ENCODE measurements around the gene ASPSCR1.

Gene ASPSCR1

GRCh38 chr17:82050761-82051641 lies 73.6 kb downstream of the ASPSCR1 start:
- Histone ChIP-seq H3K27ac (ENCODE audit: low read depth, low read length) (no peak overlapping the region), H3K36me3 (ENCODE audit: low read length) (no peaks in the 10 kb centered on the region), H3F3A (ENCODE audit: insufficient read depth) (no peaks in the 10 kb centered on the region), H3K4me2 (ENCODE audit: low read depth, low read length, poor library complexity, severe bottlenecking) (peak overlapping the region; percentile 53), H3K9me3 (ENCODE audit: insufficient read depth, low read length) (no peaks in the 10 kb centered on the region), H3K9ac (ENCODE audit: low read length) (peak overlapping the region; percentile 55), H3K79me2 (ENCODE audit: insufficient read depth, low read length) (peaks cover 10% of the 10 kb centered on the region), H3K4me3 (ENCODE audit: insufficient read depth, low read length, poor library complexity, severe bottlenecking) (peak overlapping the region; percentile 47), H2AFZ (ENCODE audit: low read depth, low read length, severe bottlenecking) (no peak overlapping the region), H4K20me1 (ENCODE audit: low read depth, low read length) (no peaks in the 10 kb centered on the region), H3K27me3 (ENCODE audit: low read length) (no peaks in the 10 kb centered on the region), H3K9me2 (replicated peaks; ENCODE audit: insufficient read depth, low read length) (no peaks in the 10 kb centered on the region)
- TF ChIP-seq, protein P1, sequence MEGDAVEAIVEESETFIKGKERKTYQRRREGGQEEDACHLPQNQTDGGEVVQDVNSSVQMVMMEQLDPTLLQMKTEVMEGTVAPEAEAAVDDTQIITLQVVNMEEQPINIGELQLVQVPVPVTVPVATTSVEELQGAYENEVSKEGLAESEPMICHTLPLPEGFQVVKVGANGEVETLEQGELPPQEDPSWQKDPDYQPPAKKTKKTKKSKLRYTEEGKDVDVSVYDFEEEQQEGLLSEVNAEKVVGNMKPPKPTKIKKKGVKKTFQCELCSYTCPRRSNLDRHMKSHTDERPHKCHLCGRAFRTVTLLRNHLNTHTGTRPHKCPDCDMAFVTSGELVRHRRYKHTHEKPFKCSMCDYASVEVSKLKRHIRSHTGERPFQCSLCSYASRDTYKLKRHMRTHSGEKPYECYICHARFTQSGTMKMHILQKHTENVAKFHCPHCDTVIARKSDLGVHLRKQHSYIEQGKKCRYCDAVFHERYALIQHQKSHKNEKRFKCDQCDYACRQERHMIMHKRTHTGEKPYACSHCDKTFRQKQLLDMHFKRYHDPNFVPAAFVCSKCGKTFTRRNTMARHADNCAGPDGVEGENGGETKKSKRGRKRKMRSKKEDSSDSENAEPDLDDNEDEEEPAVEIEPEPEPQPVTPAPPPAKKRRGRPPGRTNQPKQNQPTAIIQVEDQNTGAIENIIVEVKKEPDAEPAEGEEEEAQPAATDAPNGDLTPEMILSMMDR (IDR thresholded peaks at IDR 0.05; ENCODE audit: insufficient read depth, low read length, poor library complexity, severe bottlenecking): no peak
- TF ChIP-seq EZH2phosphoT487 (conservative IDR thresholded peaks at IDR 0.05; ENCODE audit: low read length): no peak

GRCh38 chr17:82051776-82052637 lies 74.6 kb downstream of the ASPSCR1 start, which contains the start of the genes GPS1 and RFNG:
TSS of gene GPS1 (plus strand) at chr17:82051898. CDS start at chr17:82051932, 34 bp downstream.
TSS of gene RFNG (minus strand) at chr17:82051811. CDS start at chr17:82051766, 45 bp downstream.
- Histone ChIP-seq H3K27me3 (ENCODE audit: low read length) (no peaks in the 10 kb centered on the region), H3K4me3 (ENCODE audit: insufficient read depth, low read length, poor library complexity, severe bottlenecking) (peak within 1 kb of the TSS; percentile 96), H4K20me1 (ENCODE audit: low read depth, low read length) (no peaks in the 10 kb centered on the region), H3K36me3 (ENCODE audit: low read length) (no peaks in the 10 kb centered on the region), H3F3A (ENCODE audit: insufficient read depth) (no peaks in the 10 kb centered on the region), H3K27ac (ENCODE audit: low read depth, low read length) (no peak within 1 kb of the TSS), H3K79me2 (ENCODE audit: insufficient read depth, low read length) (peaks cover 10% of the 10 kb centered on the region), H3K9me2 (replicated peaks; ENCODE audit: insufficient read depth, low read length) (no peaks in the 10 kb centered on the region), H2AFZ (ENCODE audit: low read depth, low read length, severe bottlenecking) (no peak within 1 kb of the TSS), H3K9me3 (ENCODE audit: insufficient read depth, low read length) (no peaks in the 10 kb centered on the region), H3K4me2 (ENCODE audit: low read depth, low read length, poor library complexity, severe bottlenecking) (peak within 1 kb of the TSS; percentile 67), H3K9ac (ENCODE audit: low read length) (peak within 1 kb of the TSS; percentile 71)
- TF ChIP-seq, protein P1 (IDR thresholded peaks at IDR 0.05; ENCODE audit: insufficient read depth, low read length, poor library complexity, severe bottlenecking): no peak
- no peak for TF ChIP-seq EZH2phosphoT487 (conservative IDR thresholded peaks at IDR 0.05; ENCODE audit: low read length)

- Histone ChIP-seq H3F3A (ENCODE audit: insufficient read depth) (no peaks in the 10 kb centered on the region), H4K20me1 (ENCODE audit: low read depth, low read length) (no peaks in the 10 kb centered on the region), H3K36me3 (ENCODE audit: low read length) (no peaks in the 10 kb centered on the region), H3K4me3 (ENCODE audit: insufficient read depth, low read length, poor library complexity, severe bottlenecking) (peak overlapping the region; percentile 96), H3K9me2 (replicated peaks; ENCODE audit: insufficient read depth, low read length) (no peaks in the 10 kb centered on the region), H3K27ac (ENCODE audit: low read depth, low read length) (no peak overlapping the region), H3K79me2 (ENCODE audit: insufficient read depth, low read length) (peaks cover 10% of the 10 kb centered on the region), H3K9me3 (ENCODE audit: insufficient read depth, low read length) (no peaks in the 10 kb centered on the region), H3K27me3 (ENCODE audit: low read length) (no peaks in the 10 kb centered on the region), H2AFZ (ENCODE audit: low read depth, low read length, severe bottlenecking) (no peak overlapping the region), H3K4me2 (ENCODE audit: low read depth, low read length, poor library complexity, severe bottlenecking) (peak overlapping the region; percentile 67), H3K9ac (ENCODE audit: low read length) (peak overlapping the region; percentile 71)
- no peak for TF ChIP-seq EZH2phosphoT487 (conservative IDR thresholded peaks at IDR 0.05; ENCODE audit: low read length)
- TF ChIP-seq, protein P1 (IDR thresholded peaks at IDR 0.05; ENCODE audit: insufficient read depth, low read length, poor library complexity, severe bottlenecking): no peak
Observed at GRCh38 chr17:82052638-82053059, 75.2 kb downstream of the ASPSCR1 start.

Data from SU-DHL-6 (cell line).